Stimulated activated CD8-positive, alpha-beta memory T cell treated with anti-CD3 and anti-CD28 coated beads, Interleukin-4, amount 100 ng/mL, for 4 hours (primary cell): ENCODE data around the gene PANK2.
"Not testable (repeated sequence)": the region's sequence is repeated elsewhere in the genome, so short reads cannot be mapped to it uniquely, and the experiment has no call there.

ENCODE experiments used
- DNase-seq, 2 donors: peaks; one replicate each; pipeline ENCODE4 v3.0.0-alpha.2; 2020; ENCODE audit warnings: low read depth in 2 of 2, low spot score in 1 of 2

PANK2 gene

GRCh38 chr20:3900187-3900604 is 11.0 kb downstream of the PANK2 start:
- DNase-seq = no peak

GRCh38 chr20:3901028-3901705 is 12.0 kb downstream of the PANK2 start:
- DNase-seq = no peak

- no peak for DNase-seq
Observed at GRCh38 chr20:3901706-3902440, 12.7 kb downstream of the PANK2 start.

GRCh38 chr20:3902446-3902845 is 13.3 kb downstream of the PANK2 start:
- DNase-seq = no peak

- no peak for DNase-seq
Observed at GRCh38 chr20:3904224-3904623, 15.0 kb downstream of the PANK2 start.

- DNase-seq = no peak
Observed at GRCh38 chr20:3904857-3905256, 15.7 kb downstream of the PANK2 start.

- DNase-seq = not testable (repeated sequence)
Observed at GRCh38 chr20:3906744-3907721, 17.8 kb downstream of the PANK2 start.

- no peak for DNase-seq
Observed at GRCh38 chr20:3908667-3909066, 19.5 kb downstream of the PANK2 start.

GRCh38 chr20:3909952-3910366 is 20.8 kb downstream of the PANK2 start:
- DNase-seq = no peak

GRCh38 chr20:3910853-3911252 is 21.7 kb downstream of the PANK2 start:
- DNase-seq = no peak

- DNase-seq = no peak
Observed at GRCh38 chr20:3911956-3912355, 22.8 kb downstream of the PANK2 start.

GRCh38 chr20:3914446-3914845 is 25.3 kb downstream of the PANK2 start:
- DNase-seq = no peak

- no peak for DNase-seq
Observed at GRCh38 chr20:3915691-3916090, 26.5 kb downstream of the PANK2 start.

GRCh38 chr20:3916364-3916763 is 27.2 kb downstream of the PANK2 start:
- no peak for DNase-seq

- DNase-seq = no peak
Observed at GRCh38 chr20:3919352-3919751, 30.2 kb downstream of the PANK2 start.

GRCh38 chr20:3922223-3922982 is 33.2 kb downstream of the PANK2 start:
- DNase-seq = no peak

GRCh38 chr20:3922983-3923339 is 33.8 kb downstream of the PANK2 start:
- no peak for DNase-seq

GRCh38 chr20:3923818-3924217 is 34.6 kb downstream of the PANK2 start:
- DNase-seq = no peak

GRCh38 chr20:3924304-3925112 is 35.3 kb downstream of the PANK2 start:
- DNase-seq = no peak

- no peak for DNase-seq
Observed at GRCh38 chr20:3925113-3925695, 36.0 kb downstream of the PANK2 start.
